A673 (cell line): Measurements from ENCODE around the gene DSC1. TPM values are rescaled to one million over a fixed set of nuclear protein-coding genes. Genes with fewer than 3 reads are reported as not detected.
A peak's percentile ranks its signal among the peaks of the same experiment; 100 is the strongest.

ENCODE experiments used
- BruUV-seq: library from RNA; stranded (reverse); fragments of 400-500 nt; replicated peaks from 2 replicates; lab custom pipeline; 2021; lab: Mats Ljungman, UMichigan
- CTCF ChIA-PET: fragments of 300-600 bp; sonication (Branson Sonifier 250); formaldehyde crosslinking; loops from one replicate; lab custom pipeline; 2022; ENCODE audit warnings: antibody characterized with exemption; lab: Charles Lee
- POLR2A ChIA-PET: fragments of 300-600 bp; sonication (Branson Sonifier 250); formaldehyde crosslinking; loops from one replicate; lab custom pipeline; 2022; ENCODE audit warnings: antibody characterized with exemption; ENCODE audit not compliant: low non-redundant PET; lab: Charles Lee
- DNase-seq: peaks from one replicate; pipeline ENCODE4 v3.0.0-alpha.2; 2015; ENCODE audit warnings: low spot score
- H3K27ac ChIP-seq: fragments of 200-600 bp; sonication (generic); 2 replicates; pipeline ENCODE4 v1.5.1; 2016; ENCODE audit warnings: mixed run types, low read depth, mild to moderate bottlenecking, mixed read lengths, antibody characterized with exemption, low read length; ENCODE audit not compliant: poor library complexity, severe bottlenecking
- H3K27me3 ChIP-seq: fragments of 200-600 bp; sonication (generic); replicated peaks from 2 replicates; pipeline ENCODE4 v1.6.1; 2017; ENCODE audit warnings: mixed run types, low read depth, mild to moderate bottlenecking, mixed read lengths, antibody characterized with exemption, low read length; ENCODE audit not compliant: insufficient read depth, poor library complexity
- H3K36me3 ChIP-seq: fragments of 200-600 bp; sonication (generic); 2 replicates; pipeline ENCODE4 v1.6.1; 2016; ENCODE audit warnings: mixed run types, mild to moderate bottlenecking, mixed read lengths, antibody characterized with exemption, low read length; ENCODE audit not compliant: insufficient read depth, poor library complexity, severe bottlenecking
- H3K4me1 ChIP-seq: fragments of 200-600 bp; sonication (generic); 2 replicates; pipeline ENCODE4 v1.6.1; 2017; ENCODE audit warnings: mixed run types, mild to moderate bottlenecking, mixed read lengths, antibody characterized with exemption, low read length; ENCODE audit not compliant: insufficient read depth, poor library complexity, severe bottlenecking
- H3K4me3 ChIP-seq: fragments of 200-600 bp; sonication (generic); 2 replicates; pipeline ENCODE4 v1.5.1; 2016; ENCODE audit warnings: low read depth, mixed run types, mild to moderate bottlenecking, mixed read lengths, low read length; ENCODE audit not compliant: poor library complexity, severe bottlenecking
- H3K9me3 ChIP-seq: fragments of 200-600 bp; sonication (generic); 2 replicates; pipeline ENCODE4 v1.6.1; 2016; ENCODE audit warnings: mixed run types, low read depth, mild to moderate bottlenecking, mixed read lengths, antibody characterized with exemption, low read length; ENCODE audit not compliant: poor library complexity, severe bottlenecking
- CTCF ChIP-seq: fragments of 300-800, 200-600 bp; sonication (generic); conservative IDR thresholded peaks from 2 replicates; pipeline ENCODE4 v1.5.1; 2017; ENCODE audit warnings: low read depth, mild to moderate bottlenecking, antibody characterized with exemption, low read length, moderate library complexity, mixed read lengths
- EZH2 ChIP-seq: fragments of 200-600 bp; sonication (generic); IDR thresholded peaks from 2 replicates; pipeline ENCODE4 v1.6.1; 2017; ENCODE audit warnings: borderline replicate concordance, low read depth, mild to moderate bottlenecking, mixed read lengths, antibody characterized with exemption, low read length; ENCODE audit not compliant: poor library complexity, severe bottlenecking
- intact Hi-C: fragments of 100-400 bp; cut with micrococcal nuclease; formaldehyde crosslinking; loops from one replicate; pipeline ENCODE4 v1.10.0; 2022; ENCODE audit not compliant: unreplicated experiment
- total RNA-seq: library from RNA; stranded (reverse); gene quantifications from 2 replicates; pipeline ENCODE4 v1.2.3, GENCODE V29; 2021

Gene DSC1
- total RNA-seq, 1 experiment from 2014 or later = not detected

- no TSS peak for BruUV-seq
- DNase-seq = no peak
- H3K36me3 ChIP-seq = no peaks in the 10 kb centered on the region
- no peak overlapping the region for H3K27ac ChIP-seq
- no peaks in the 10 kb centered on the region for H3K27me3 ChIP-seq
- no peak overlapping the region for H3K4me3 ChIP-seq
- intact Hi-C loops = no loop called here
- H3K9me3 ChIP-seq = no peaks in the 10 kb centered on the region
- ChIA-PET CTCF (no interaction called here), POLR2A (no interaction called here)
- TF ChIP-seq EZH2 = no peak
- TF ChIP-seq CTCF = no peak
- no peaks in the 10 kb centered on the region for H3K4me1 ChIP-seq
Observed at GRCh38 chr18:31207391-31207790, 44.7 kb upstream of the DSC1 start.

- no peaks in the 10 kb centered on the region for H3K9me3 ChIP-seq
- intact Hi-C loops = no loop called here
- ChIA-PET POLR2A (no interaction called here), CTCF (no interaction called here)
- no peaks in the 10 kb centered on the region for H3K36me3 ChIP-seq
- H3K4me3 ChIP-seq = no peak overlapping the region
- H3K27me3 ChIP-seq = no peaks in the 10 kb centered on the region
- no peak for TF ChIP-seq EZH2
- TF ChIP-seq CTCF = no peak
- H3K27ac ChIP-seq = no peak overlapping the region
- no TSS peak for BruUV-seq
- H3K4me1 ChIP-seq = no peaks in the 10 kb centered on the region
- peak; percentile 9 for DNase-seq
Observed at GRCh38 chr18:31206787-31207381, 44.2 kb upstream of the DSC1 start.

- DNase-seq = no peak
Observed at GRCh38 chr18:31206071-31206470, 43.4 kb upstream of the DSC1 start.

More at GRCh38 chr18:31206071-31206470, 43.4 kb upstream of the DSC1 start:
- ChIA-PET CTCF (no interaction called here), POLR2A (no interaction called here)
- H3K27ac ChIP-seq = no peak overlapping the region
- TF ChIP-seq EZH2 = no peak
- no peak for TF ChIP-seq CTCF
- H3K9me3 ChIP-seq = no peaks in the 10 kb centered on the region
- H3K27me3 ChIP-seq = no peaks in the 10 kb centered on the region
- H3K4me3 ChIP-seq = no peak overlapping the region
- H3K36me3 ChIP-seq = no peaks in the 10 kb centered on the region
- intact Hi-C loops = no loop called here
- no TSS peak for BruUV-seq
- H3K4me1 ChIP-seq = no peaks in the 10 kb centered on the region
